Ascending aorta (tissue), 2 donors: ENCODE results near the gene CYB5R2. TPM values are rescaled to one million over a fixed set of nuclear protein-coding genes. Genes with fewer than 3 reads are reported as not detected.

Experiments
- DNase-seq, 2 donors: peaks; one replicate each; pipeline ENCODE4 v3.0.0-alpha.2; 2019; ENCODE audit warnings: low spot score in 2 of 2
- H3K27ac ChIP-seq, 2 donors: fragments of 200-600 bp; sonication (generic); one replicate each; pipeline ENCODE4 v1.5.1; 2016 to 2017; ENCODE audit warnings: mild to moderate bottlenecking in 1 of 2
- H3K27me3 ChIP-seq: fragments of 200-600 bp; sonication (generic); one replicate; pipeline ENCODE4 v1.5.1; 2017
- H3K36me3 ChIP-seq, 2 donors: fragments of 200-600 bp; sonication (generic); one replicate each; pipeline ENCODE4 v1.5.1; 2016
- H3K4me1 ChIP-seq, 2 donors: fragments of 200-600 bp; sonication (generic); one replicate each; pipeline ENCODE4 v1.5.1; 2016 to 2017; ENCODE audit warnings: mild to moderate bottlenecking in 1 of 2
- H3K4me3 ChIP-seq, 2 donors: fragments of 200-600 bp; sonication (generic); one replicate each; pipeline ENCODE4 v1.5.1; 2016 to 2017; ENCODE audit warnings: mild to moderate bottlenecking in 1 of 2
- H3K9me3 ChIP-seq, 2 donors: fragments of 200-600 bp; sonication (generic); one replicate each; pipeline ENCODE4 v1.5.1; 2016
- CTCF ChIP-seq, 3 experiments: fragments of 200-600 bp in 2 of 3; fragments of 450-650 bp in 1 of 3; sonication (generic) in 2 of 3; IDR thresholded peaks; one replicate each; pipeline ENCODE4 v1.5.1; 2016 to 2019; ENCODE audit warnings: antibody characterized with exemption in 3 of 3, mild to moderate bottlenecking in 1 of 3, moderate library complexity in 1 of 3
- intact Hi-C: fragments of 100-400 bp; cut with DNase I; formaldehyde crosslinking; loops from one replicate; pipeline ENCODE4 v1.15.1; 2023
- total RNA-seq: library from RNA; depleted of rRNA; stranded (reverse); fragments of >200 nt; gene quantifications from one replicate; pipeline ENCODE4 v1.1.0, GENCODE V29; 2016

The CYB5R2 gene
- total RNA-seq, 1 donor from 2014 or later, result 35.8 TPM

DNA sequence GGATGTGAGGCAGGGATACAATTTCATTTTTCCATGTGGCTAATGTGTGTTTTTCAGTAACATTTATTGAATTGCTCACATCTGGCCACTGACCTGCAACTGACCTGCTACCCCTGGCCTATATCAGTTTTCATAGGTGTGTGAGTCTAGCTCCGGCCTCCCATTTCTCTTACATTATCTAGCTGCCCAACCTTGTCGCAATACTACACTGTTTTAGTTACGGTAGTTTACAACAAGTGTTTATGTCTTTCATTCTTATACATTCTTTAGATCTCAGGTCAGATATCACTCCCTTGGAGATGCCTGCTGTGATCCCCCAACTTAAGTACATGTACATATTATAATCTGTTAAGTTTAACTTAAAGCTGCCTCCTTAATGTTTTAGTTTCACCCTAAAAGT lies 2.3 kb upstream of the CYB5R2 start:
- DNase-seq, result no peak
- Histone ChIP-seq H3K9me3 (no peaks in the 10 kb centered on the region), H3K27ac (no peak overlapping the region), H3K36me3 (no peaks in the 10 kb centered on the region), H3K27me3 (no peaks in the 10 kb centered on the region), H3K4me1 (peaks cover 0 to 9% of the 10 kb centered on the region in 2 donors), H3K4me3 (no peak overlapping the region)
- intact Hi-C loops, result no loop called here
- TF ChIP-seq CTCF (IDR thresholded peaks at IDR 0.05), result no peak

- Histone ChIP-seq H3K4me1 (peaks cover 0 to 9% of the 10 kb centered on the region in 2 donors), H3K36me3 (no peaks in the 10 kb centered on the region), H3K27ac (peak overlapping the region; percentile 49 to 60), H3K4me3 (peak overlapping the region; percentile 62 to 80), H3K27me3 (no peaks in the 10 kb centered on the region), H3K9me3 (no peaks in the 10 kb centered on the region)
- intact Hi-C loops, result loop anchor here (5.0 kb wide), 2 partner anchors 162 to 313 kb away; partner anchors contain the start of genes EIF3F and PPFIBP2
- TF ChIP-seq CTCF (IDR thresholded peaks at IDR 0.05), result no peak
- DNase-seq, result peak in 1 of 2 donors; percentile 76
Measured at GRCh38 chr11:7673724-7674434, 579 bp upstream of the CYB5R2 start.

DNA sequence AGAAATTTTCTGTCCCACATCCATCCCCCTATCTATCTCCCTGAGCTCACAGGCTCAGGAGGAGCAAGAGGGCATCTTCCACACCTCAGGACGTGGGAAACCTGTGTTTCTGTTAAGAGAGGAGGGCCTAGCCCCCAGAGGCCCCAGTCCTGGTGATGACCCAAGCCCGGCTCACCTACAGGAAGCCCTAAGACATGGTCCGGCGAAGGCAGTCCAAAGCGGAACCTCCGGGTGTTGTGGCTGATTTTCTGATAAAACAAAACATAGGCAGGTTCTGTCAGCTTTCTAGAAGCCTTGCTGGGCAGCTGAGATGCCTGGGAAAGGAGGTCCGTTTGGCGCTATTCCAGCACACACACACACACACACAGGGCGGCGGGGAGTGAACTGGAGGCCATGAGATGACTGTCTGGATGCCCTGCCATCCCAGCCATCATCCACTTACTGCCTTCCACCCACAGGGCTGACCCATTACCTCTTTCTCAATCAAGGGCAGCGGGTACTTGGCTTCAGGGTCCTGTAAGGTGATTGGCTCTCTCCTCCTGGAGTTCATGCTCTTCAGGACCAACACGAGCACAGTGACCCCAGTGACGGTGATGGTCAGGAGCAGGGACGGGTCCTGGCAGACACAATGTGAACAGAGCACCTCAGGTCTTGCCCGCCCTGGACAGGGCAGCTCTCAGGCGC lies 882 bp downstream of the CYB5R2 start:
- Histone ChIP-seq H3K36me3 (peaks cover 0 to 2% of the 10 kb centered on the region in 2 donors), H3K27me3 (no peaks in the 10 kb centered on the region), H3K4me3 (peak overlapping the region; percentile 62 to 80), H3K4me1 (peaks cover 0 to 9% of the 10 kb centered on the region in 2 donors), H3K27ac (no peak overlapping the region), H3K9me3 (no peaks in the 10 kb centered on the region)
- intact Hi-C loops, result loop anchor here (5.0 kb wide), 2 partner anchors 160 to 315 kb away; partner anchors contain the start of genes EIF3F and PPFIBP2
- DNase-seq, result no peak
- no peak for TF ChIP-seq CTCF (IDR thresholded peaks at IDR 0.05)

DNA sequence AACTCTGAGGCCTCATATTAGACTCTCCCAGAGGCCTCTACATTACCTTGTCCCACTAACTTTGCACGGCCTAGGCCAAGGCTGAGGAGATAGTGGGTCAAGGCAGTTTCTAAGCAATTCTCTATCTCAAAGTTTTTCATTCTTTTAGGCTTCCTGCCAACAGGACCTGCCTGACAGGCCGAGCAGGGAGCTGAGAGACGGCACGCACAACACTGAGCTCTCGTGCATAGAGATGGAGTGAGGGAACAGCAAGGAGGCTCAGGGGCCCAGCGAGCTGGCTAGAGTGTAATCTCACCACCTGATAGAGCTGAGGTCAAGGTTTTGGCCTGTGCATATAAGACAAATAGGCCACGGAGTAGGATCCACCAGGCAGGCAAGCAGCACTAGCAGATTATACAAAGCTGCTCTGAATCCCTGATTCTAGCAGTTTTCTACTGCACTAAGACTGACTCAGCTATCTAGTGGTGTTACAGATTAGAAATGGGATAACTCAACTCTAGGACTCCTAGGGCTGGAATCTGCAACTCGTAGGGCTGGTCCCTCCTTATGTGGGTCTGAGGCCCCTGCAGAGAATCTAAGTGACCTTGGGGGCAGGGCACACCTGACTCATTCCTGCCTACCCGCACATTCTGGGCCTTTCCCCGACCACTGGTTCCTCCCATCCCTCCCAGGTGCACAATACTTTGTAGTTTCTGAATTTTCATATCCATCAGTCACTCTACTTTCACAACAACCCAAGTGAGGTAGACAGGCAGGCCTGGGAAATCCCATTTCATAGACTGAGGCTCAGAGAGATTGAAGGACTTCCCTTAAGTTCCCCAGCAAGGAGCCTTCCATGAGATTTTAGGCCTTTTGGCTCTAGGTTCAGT lies 1.7 kb downstream of the CYB5R2 start:
- Histone ChIP-seq H3K4me3 (no peak overlapping the region), H3K9me3 (no peaks in the 10 kb centered on the region), H3K27ac (no peak overlapping the region), H3K27me3 (no peaks in the 10 kb centered on the region), H3K36me3 (peaks cover 0 to 3% of the 10 kb centered on the region in 2 donors), H3K4me1 (peaks cover 0 to 9% of the 10 kb centered on the region in 2 donors)
- DNase-seq, result no peak
- TF ChIP-seq CTCF (IDR thresholded peaks at IDR 0.05), result no peak
- intact Hi-C loops, result loop anchor here (5.0 kb wide), 2 partner anchors 159 to 316 kb away; partner anchors contain the start of genes EIF3F and PPFIBP2

GRCh38 chr11:7670641-7671040 lies 2.7 kb downstream of the CYB5R2 start:
- no peaks in the 10 kb centered on the region for H3K27me3 ChIP-seq
- no peaks in the 10 kb centered on the region for H3K9me3 ChIP-seq
- no peak for TF ChIP-seq CTCF (IDR thresholded peaks at IDR 0.05)
- peaks cover 0 to 3% of the 10 kb centered on the region in 2 donors for H3K36me3 ChIP-seq
- peaks cover 0 to 9% of the 10 kb centered on the region in 2 donors for H3K4me1 ChIP-seq
- intact Hi-C loops, result loop anchor here (5.0 kb wide), 2 partner anchors 158 to 317 kb away; partner anchors contain the start of genes EIF3F and PPFIBP2
- no peak overlapping the region for H3K4me3 ChIP-seq
- H3K27ac ChIP-seq, result no peak overlapping the region
- DNase-seq, result no peak
